Ishikawa (cell line): ENCODE results near the gene CAPG.

Experiments used
- CEBPB ChIP-seq: IDR thresholded peaks from 2 replicates; pipeline ENCODE4 v1.6.1; 2012
- CREB1 ChIP-seq: IDR thresholded peaks from 2 replicates; pipeline ENCODE4 v1.6.1; 2012; ENCODE audit warnings: low read depth
- EGR1 ChIP-seq: IDR thresholded peaks from 2 replicates; pipeline ENCODE4 v1.6.1; 2012
- EP300 ChIP-seq: IDR thresholded peaks from 2 replicates; pipeline ENCODE4 v1.6.1; 2012; ENCODE audit warnings: borderline replicate concordance
- FOXM1 ChIP-seq: IDR thresholded peaks from 2 replicates; pipeline ENCODE4 v1.6.1; 2012; ENCODE audit warnings: low read depth, borderline replicate concordance
- NFIC ChIP-seq: IDR thresholded peaks from 2 replicates; pipeline ENCODE4 v1.6.1; 2012
- RAD21 ChIP-seq: IDR thresholded peaks from 2 replicates; pipeline ENCODE4 v1.6.1; 2012; ENCODE audit warnings: low read depth
- TAF1 ChIP-seq: IDR thresholded peaks from 2 replicates; pipeline ENCODE4 v1.6.1; 2012; ENCODE audit warnings: low read depth, mild to moderate bottlenecking
- TCF12 ChIP-seq: IDR thresholded peaks from 2 replicates; pipeline ENCODE4 v1.6.1; 2012; ENCODE audit warnings: low read depth
- TEAD4 ChIP-seq: IDR thresholded peaks from 2 replicates; pipeline ENCODE4 v1.6.1; 2012
- YY1 ChIP-seq: IDR thresholded peaks from 2 replicates; pipeline ENCODE4 v1.6.1; 2012; ENCODE audit warnings: low read depth
- ZBTB7A ChIP-seq: IDR thresholded peaks from 2 replicates; pipeline ENCODE4 v1.6.1; 2012; ENCODE audit warnings: low read depth
- TF ChIP-seq, protein P1 (sequence below): IDR thresholded peaks from 2 replicates; pipeline ENCODE4 v1.6.1; 2012
- TF ChIP-seq, protein P2 (sequence below): IDR thresholded peaks from 2 replicates; pipeline ENCODE4 v1.6.1; 2012
- TF ChIP-seq, protein P3 (sequence below): IDR thresholded peaks from 2 replicates; pipeline ENCODE4 v1.6.1; 2012; ENCODE audit warnings: low read depth, mild to moderate bottlenecking

CAPG gene

GRCh38 chr2:85368921-85369320, 41.2 kb downstream of the CAPG start:
- TF ChIP-seq ZBTB7A (no peak), CREB1 (no peak), RAD21 (no peak)

- TF ChIP-seq CEBPB, result no peak
- TF ChIP-seq TCF12, result no peak
- TF ChIP-seq, protein P1, sequence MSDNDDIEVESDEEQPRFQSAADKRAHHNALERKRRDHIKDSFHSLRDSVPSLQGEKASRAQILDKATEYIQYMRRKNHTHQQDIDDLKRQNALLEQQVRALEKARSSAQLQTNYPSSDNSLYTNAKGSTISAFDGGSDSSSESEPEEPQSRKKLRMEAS, result no peak
- no peak for TF ChIP-seq EP300
- TF ChIP-seq, protein P2, sequence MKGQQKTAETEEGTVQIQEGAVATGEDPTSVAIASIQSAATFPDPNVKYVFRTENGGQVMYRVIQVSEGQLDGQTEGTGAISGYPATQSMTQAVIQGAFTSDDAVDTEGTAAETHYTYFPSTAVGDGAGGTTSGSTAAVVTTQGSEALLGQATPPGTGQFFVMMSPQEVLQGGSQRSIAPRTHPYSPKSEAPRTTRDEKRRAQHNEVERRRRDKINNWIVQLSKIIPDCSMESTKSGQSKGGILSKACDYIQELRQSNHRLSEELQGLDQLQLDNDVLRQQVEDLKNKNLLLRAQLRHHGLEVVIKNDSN, result no peak
- no peak for TF ChIP-seq RAD21
- TF ChIP-seq EGR1, result no peak
Measured at GRCh38 chr2:85367180-85367579, 43.0 kb downstream of the CAPG start.

GRCh38 chr2:85357736-85358135, 52.4 kb downstream of the CAPG start:
- TF ChIP-seq, protein P2, result no peak

DNA sequence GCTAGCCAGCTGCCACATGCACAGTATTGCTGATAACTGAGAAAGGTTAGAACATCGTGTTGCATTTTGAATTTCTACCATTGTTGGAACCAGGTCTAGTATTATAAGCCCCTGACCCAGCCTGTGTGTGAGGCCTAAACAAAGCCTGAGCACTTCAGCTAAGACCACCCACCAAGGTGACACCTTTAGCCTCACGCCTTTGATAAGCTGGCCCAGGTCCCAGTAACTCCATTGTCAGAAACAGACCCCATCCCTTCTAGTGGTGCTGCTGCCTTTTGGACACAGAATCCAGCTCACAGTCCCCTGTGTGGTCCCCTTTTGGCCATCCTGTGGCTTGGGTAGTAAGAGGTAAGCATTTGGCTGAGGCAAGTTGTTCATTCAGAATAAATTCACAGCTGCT, 54.0 kb downstream of the CAPG start:
- TF ChIP-seq YY1, result no peak
- TF ChIP-seq CREB1, result no peak

- TF ChIP-seq TAF1 (no peak), TEAD4 (no peak), NFIC (no peak), EGR1 (no peak), YY1 (no peak), CREB1 (no peak), EP300 (no peak), FOXM1 (no peak), ZBTB7A (no peak), TCF12 (no peak), RAD21 (no peak)
Measured at GRCh38 chr2:85355521-85355920, 54.6 kb downstream of the CAPG start.

DNA sequence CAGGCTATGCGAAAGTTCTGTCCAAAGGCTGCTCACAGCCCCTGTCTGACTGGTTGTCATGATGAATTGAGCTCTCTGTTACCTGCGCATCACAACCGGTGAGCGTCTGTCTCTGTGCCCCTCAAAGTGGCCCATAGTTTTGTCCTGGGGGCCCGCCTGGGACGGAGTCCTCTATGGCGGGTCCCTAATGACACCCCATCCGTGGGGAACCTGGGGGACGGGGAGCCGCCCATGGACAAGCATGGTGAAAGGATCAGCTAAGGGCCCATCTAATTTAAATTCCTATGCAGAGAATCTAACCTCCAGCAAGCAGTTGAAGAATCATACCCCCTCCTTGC, 55.1 kb downstream of the CAPG start:
- TF ChIP-seq CREB1 (no peak), EGR1 (no peak), TEAD4 (no peak), NFIC (no peak), TAF1 (no peak), ZBTB7A (no peak), EP300 (no peak), RAD21 (no peak), YY1 (no peak), TCF12 (no peak)
- TF ChIP-seq, protein P3, sequence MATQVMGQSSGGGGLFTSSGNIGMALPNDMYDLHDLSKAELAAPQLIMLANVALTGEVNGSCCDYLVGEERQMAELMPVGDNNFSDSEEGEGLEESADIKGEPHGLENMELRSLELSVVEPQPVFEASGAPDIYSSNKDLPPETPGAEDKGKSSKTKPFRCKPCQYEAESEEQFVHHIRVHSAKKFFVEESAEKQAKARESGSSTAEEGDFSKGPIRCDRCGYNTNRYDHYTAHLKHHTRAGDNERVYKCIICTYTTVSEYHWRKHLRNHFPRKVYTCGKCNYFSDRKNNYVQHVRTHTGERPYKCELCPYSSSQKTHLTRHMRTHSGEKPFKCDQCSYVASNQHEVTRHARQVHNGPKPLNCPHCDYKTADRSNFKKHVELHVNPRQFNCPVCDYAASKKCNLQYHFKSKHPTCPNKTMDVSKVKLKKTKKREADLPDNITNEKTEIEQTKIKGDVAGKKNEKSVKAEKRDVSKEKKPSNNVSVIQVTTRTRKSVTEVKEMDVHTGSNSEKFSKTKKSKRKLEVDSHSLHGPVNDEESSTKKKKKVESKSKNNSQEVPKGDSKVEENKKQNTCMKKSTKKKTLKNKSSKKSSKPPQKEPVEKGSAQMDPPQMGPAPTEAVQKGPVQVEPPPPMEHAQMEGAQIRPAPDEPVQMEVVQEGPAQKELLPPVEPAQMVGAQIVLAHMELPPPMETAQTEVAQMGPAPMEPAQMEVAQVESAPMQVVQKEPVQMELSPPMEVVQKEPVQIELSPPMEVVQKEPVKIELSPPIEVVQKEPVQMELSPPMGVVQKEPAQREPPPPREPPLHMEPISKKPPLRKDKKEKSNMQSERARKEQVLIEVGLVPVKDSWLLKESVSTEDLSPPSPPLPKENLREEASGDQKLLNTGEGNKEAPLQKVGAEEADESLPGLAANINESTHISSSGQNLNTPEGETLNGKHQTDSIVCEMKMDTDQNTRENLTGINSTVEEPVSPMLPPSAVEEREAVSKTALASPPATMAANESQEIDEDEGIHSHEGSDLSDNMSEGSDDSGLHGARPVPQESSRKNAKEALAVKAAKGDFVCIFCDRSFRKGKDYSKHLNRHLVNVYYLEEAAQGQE, result no peak
- TF ChIP-seq, protein P2, result no peak
- TF ChIP-seq, protein P1, result no peak

- peak; percentile 57; the same call in 1 of the 2 replicates for TF ChIP-seq TCF12
- TF ChIP-seq TEAD4, result 0 out of 2 replicates have a peak, but pooled peaks have one; percentile 22
- TF ChIP-seq, protein P1, result peak; percentile 66
- peak; percentile 48; the same call in 1 of the 2 replicates for TF ChIP-seq ZBTB7A
- peak; percentile 6; the same call in 1 of the 2 replicates for TF ChIP-seq EGR1
- no peak for TF ChIP-seq CREB1
- TF ChIP-seq EP300, result no peak
- peak; percentile 7; the same call in 1 of the 2 replicates for TF ChIP-seq RAD21
- 0 out of 2 replicates have a peak, but pooled peaks have one; percentile 51 for TF ChIP-seq YY1
- TF ChIP-seq, protein P2, result peak; percentile 25
- TF ChIP-seq NFIC, result peak; percentile 65
- TF ChIP-seq TAF1, result peak; percentile 98
- TF ChIP-seq CEBPB, result no peak
- TF ChIP-seq FOXM1, result 0 out of 2 replicates have a peak, but pooled peaks have one; percentile 38
- TF ChIP-seq, protein P3, result peak; percentile 48; the same call in 1 of the 2 replicates
Measured at GRCh38 chr2:85354286-85355072, 55.7 kb downstream of the CAPG start, which contains the start of the genes ELMOD3 and RETSAT. TSS of gene ELMOD3 (plus strand) at chr2:85354769. CDS start at chr2:85357199, 2,430 bp downstream. TSS of gene RETSAT (minus strand) at chr2:85354528. CDS start at chr2:85354507, 21 bp downstream.
